Thymus (tissue), 11 donors: ENCODE data around the gene TBX20. TPM values are rescaled to one million over a fixed set of nuclear protein-coding genes. Genes with fewer than 3 reads are reported as not detected.

Experiments
- DNase-seq, 9 donors: peaks; one replicate each; pipeline ENCODE4 v3.0.0-alpha.2; 2013; ENCODE audit warnings: low spot score in 9 of 9, low read depth in 6 of 9, missing footprints in 1 of 9
- H3K27ac ChIP-seq, 2 donors: one replicate each; pipeline ENCODE4 v1.5.1; 2013; ENCODE audit warnings: control low read depth in 1 of 2, low read depth in 1 of 2, low read length in 1 of 2, mild to moderate bottlenecking in 1 of 2, moderate library complexity in 1 of 2
- H3K27me3 ChIP-seq, 2 donors: one replicate each; pipeline ENCODE4 v1.5.1; 2013; ENCODE audit warnings: low read length in 1 of 2; ENCODE audit not compliant: control insufficient read depth in 2 of 2, insufficient read depth in 1 of 2
- H3K36me3 ChIP-seq, 2 donors: one replicate each; pipeline ENCODE4 v1.5.1; 2013; ENCODE audit warnings: low read length in 1 of 2, mild to moderate bottlenecking in 1 of 2, moderate library complexity in 1 of 2; ENCODE audit not compliant: control insufficient read depth in 2 of 2, insufficient read depth in 2 of 2
- H3K4me1 ChIP-seq, 2 donors: one replicate each; pipeline ENCODE4 v1.5.1; 2013; ENCODE audit warnings: low read length in 2 of 2; ENCODE audit not compliant: control insufficient read depth in 2 of 2, insufficient read depth in 2 of 2
- H3K4me3 ChIP-seq, 2 donors: one replicate each; pipeline ENCODE4 v1.5.1; 2013; ENCODE audit warnings: low read length in 2 of 2, control low read depth in 1 of 2, mild to moderate bottlenecking in 1 of 2
- H3K9me3 ChIP-seq, 2 donors: one replicate each; pipeline ENCODE4 v1.5.1; 2013; ENCODE audit warnings: low read length in 1 of 2, mild to moderate bottlenecking in 1 of 2; ENCODE audit not compliant: control insufficient read depth in 2 of 2, insufficient read depth in 1 of 2
- whole genome bisulfite sequencing: extraction: QIAGEN DNeasy Blood & Tissue Kit; methylation state at CpG from one replicate; pipeline ENCODE4 v1.1.7; 2013; 5-methylcytosine and 5-hydroxymethylcytosine counted together
- polyA plus RNA-seq: library from polyadenylated mRNA; stranded (reverse); fragments of 200-250 nt; gene quantifications from one replicate; pipeline ENCODE4 v1.2.3, GENCODE V29; 2013
- total RNA-seq: library from RNA; stranded (reverse); fragments of 120-200 nt; gene quantifications from one replicate; pipeline ENCODE4 v1.2.4, GENCODE V29; 2013
- donor health status: healthy.

Gene TBX20
- total and polyA plus RNA-seq, 2 donors = 0.09 TPM; not detected in 1

DNA sequence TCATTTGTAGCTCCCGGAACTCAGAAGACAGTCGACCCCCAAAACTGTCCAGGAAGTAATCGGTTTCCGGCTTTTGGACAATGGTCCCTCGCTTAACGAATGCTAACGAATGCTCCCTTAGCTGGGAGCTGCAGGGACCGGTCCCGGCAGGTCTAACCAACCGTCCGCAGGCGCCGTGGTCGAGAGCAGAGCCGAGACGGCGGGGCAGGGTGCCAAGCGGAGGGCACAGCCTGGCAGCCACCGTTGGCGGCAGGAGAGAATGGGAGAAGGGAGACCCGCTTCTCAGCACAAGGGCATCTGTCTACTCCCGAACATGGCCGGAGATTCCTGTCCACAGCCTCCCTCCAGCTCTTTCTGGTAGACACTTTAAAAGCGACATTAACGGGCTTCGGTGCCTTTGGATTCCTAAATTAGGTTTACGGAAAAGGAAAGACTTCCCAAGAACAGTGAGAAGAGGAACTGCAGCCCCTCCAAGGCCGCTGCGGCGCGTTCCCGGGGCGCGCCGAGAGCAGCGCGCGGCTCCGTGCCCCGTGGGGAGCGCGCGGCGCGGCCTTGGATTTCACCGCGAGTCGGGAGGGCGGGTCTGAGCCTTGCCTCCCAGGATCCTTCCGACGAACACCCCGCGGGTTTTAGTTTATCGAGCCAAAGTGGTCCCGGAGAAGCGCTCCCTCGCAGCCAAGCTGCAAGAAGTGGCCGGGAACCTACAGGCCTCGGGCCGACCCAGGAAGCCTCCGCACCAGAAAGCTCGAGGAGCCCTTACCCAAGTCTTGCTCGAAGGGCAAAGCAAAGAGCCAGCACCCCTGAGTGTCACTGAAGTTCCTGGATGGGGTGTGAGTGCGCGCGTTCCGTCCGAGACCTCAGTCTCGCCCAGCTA is 3.6 kb upstream of the TBX20 start:
- Histone ChIP-seq H3K4me3 (no peak overlapping the region), H3K4me1 (peaks cover 7 to 17% of the 10 kb centered on the region in 2 donors), H3K27me3 (peaks cover 94 to 100% of the 10 kb centered on the region in 2 donors), H3K9me3 (peaks cover 3 to 18% of the 10 kb centered on the region in 2 donors), H3K27ac (no peak overlapping the region), H3K36me3 (no peaks in the 10 kb centered on the region)
- 4% methylated on average over 69 of the region's 69 CpGs for WGBS
- DNase-seq = no peak

DNA sequence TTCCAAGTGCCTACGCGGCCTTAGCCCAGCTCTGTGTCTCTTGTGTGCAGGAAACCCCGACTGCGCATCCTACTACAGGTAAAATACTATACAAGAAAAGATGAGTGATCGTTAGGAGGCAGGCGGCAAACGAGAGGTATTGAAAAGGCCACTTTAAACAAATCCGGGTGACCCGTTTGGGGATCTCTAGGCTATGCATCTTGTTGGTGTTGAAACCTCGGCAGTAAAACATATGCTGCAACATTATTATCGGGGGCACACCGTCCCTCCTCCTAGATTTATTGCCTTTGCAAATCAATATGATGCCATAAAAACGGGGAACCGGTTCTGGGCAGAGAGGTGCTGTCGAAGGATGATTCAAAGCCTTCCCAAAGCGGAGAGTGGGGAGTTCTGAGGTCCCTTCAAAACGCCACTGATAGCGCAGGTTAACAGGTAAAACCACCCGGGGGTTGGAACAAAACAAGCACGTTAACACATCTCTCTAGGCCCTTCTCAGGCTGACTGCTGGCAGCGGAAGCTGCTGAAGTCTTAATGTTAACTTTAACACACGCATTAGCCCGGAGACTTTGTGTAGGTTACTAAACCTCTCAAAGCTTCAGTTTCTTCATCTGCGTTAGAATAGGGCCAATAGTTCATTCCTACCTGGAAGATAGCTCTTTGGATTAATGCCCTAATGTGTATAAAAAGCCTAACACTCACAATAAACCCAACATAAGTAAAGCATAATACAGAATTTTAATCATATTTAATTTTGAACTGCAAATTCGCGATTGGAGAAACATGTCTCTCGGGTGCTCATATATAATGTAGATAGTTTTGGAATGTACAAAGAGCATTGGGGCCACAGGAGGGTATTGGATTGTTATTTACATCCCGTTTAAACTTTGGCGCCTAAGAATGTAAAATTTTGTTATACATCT is 2.6 kb upstream of the TBX20 start:
- Histone ChIP-seq H3K27ac (no peak overlapping the region), H3K4me3 (no peak overlapping the region), H3K27me3 (peaks cover 91 to 100% of the 10 kb centered on the region in 2 donors), H3K9me3 (peaks cover 3 to 12% of the 10 kb centered on the region in 2 donors), H3K36me3 (no peaks in the 10 kb centered on the region), H3K4me1 (peaks cover 7 to 17% of the 10 kb centered on the region in 2 donors)
- DNase-seq = no peak
- 11% methylated on average over 29 of the region's 29 CpGs for WGBS

DNA sequence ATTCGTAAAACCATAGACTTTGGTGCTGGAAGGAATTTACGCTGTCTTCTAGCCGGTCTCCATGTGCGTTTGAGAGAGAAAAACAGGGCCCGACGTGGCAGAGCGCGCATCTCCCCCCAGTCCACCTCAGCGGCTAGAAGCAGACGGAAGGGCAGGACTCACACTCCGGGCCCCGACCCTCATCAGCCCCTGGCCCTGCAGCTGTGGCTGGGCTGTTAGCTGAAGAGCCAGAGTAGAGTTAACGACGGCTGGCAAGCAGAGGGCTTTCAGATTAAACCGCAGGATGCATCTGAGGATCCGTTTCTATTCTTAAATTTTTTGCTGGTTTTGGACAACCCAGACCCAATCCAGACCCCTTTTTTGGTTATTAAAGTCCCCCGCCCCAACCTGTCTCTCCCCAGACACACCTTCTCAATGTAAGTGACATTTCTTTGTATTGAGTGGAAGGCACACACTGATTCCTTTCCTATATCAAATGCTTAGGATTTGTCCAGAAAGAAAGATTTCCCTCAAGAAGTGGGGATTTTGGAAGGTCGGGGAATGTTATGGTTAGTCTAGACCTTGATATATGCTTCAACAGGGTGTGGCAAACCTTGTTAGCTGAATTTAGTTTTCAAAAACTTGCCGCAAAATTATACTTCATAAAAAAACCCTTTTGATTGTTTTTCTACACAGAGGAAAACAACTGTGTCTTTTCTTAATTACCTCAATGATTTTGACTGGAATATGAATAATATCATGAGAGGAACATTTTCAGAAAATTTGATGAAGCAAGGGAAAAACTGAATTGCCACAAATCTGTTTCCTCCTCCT is 1.7 kb upstream of the TBX20 start:
- H3K9me3 ChIP-seq = peaks cover 3 to 7% of the 10 kb centered on the region in 2 donors
- DNase-seq = no peak
- H3K4me1 ChIP-seq = peaks cover 7 to 17% of the 10 kb centered on the region in 2 donors
- WGBS = 12% methylated on average over 19 of the region's 19 CpGs
- H3K27ac ChIP-seq = no peak overlapping the region
- H3K4me3 ChIP-seq = no peak overlapping the region
- H3K27me3 ChIP-seq = peaks cover 87 to 99% of the 10 kb centered on the region in 2 donors
- H3K36me3 ChIP-seq = no peaks in the 10 kb centered on the region

DNA sequence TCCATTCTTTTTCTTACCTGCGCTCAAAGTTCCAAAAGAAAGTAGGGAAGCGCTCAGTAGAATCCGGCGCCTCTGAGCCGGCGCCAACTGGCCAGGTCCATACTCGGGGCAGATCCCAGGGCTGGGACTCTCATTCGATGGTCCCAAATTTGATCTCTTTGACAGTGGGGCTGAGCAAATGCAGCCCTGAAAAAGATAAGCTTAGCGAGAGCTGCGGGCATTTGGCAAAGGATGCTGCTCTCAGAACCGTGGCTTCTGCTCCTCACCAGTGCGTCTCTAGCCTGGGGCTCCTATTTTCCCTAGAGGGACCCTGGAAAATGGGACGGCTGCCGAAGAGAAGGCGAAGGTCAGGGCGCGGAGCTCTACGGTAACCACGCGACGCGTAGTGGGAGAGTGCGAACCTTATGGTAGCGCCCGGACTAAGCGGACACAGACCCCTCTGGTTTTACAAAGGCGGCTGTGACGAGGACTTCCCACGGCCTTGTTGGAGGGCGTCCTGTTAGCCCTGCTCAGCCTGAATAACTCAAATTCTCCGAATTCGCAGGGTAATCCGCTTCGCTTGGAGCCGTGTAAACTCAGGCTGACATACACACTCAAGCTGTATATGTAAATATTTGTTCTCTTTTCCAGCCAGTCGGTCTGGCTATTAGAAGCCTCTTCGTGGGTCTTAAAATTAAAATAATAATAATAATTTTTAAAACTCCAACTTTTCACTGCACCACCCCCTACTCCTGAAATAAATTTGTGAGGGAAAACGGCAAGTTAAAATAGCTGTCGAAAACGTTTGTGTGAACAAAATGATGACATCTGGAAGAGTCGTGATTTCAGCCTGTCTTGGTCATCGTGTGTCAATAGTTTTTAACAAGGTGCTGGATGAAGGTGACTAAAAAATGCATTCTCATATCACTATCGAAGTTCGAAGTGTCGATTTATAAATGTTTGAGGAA is 869 bp upstream of the TBX20 start:
- DNase-seq = no peak
- Histone ChIP-seq H3K27ac (no peak overlapping the region), H3K9me3 (peaks cover 3 to 7% of the 10 kb centered on the region in 2 donors), H3K27me3 (peaks cover 87 to 99% of the 10 kb centered on the region in 2 donors), H3K4me3 (peak overlapping the region; percentile 46 to 60), H3K4me1 (peaks cover 7 to 17% of the 10 kb centered on the region in 2 donors), H3K36me3 (no peaks in the 10 kb centered on the region)
- 14% methylated on average over 45 of the region's 45 CpGs for WGBS

DNA sequence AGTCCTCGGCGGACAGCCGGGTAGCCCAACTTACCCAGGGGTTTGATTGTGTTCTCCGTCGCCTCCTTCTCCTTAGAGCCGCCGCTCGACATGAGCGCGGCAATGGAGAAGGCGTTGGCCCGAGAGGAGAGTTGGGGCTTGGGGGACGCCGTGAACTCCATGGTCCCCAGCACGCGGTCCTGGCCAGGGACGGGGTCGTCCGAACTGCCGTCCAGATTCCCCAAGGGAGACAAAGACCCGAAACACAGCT is 515 bp downstream of the TBX20 start:
- H3K4me1 ChIP-seq = peaks cover 7 to 17% of the 10 kb centered on the region in 2 donors

DNA sequence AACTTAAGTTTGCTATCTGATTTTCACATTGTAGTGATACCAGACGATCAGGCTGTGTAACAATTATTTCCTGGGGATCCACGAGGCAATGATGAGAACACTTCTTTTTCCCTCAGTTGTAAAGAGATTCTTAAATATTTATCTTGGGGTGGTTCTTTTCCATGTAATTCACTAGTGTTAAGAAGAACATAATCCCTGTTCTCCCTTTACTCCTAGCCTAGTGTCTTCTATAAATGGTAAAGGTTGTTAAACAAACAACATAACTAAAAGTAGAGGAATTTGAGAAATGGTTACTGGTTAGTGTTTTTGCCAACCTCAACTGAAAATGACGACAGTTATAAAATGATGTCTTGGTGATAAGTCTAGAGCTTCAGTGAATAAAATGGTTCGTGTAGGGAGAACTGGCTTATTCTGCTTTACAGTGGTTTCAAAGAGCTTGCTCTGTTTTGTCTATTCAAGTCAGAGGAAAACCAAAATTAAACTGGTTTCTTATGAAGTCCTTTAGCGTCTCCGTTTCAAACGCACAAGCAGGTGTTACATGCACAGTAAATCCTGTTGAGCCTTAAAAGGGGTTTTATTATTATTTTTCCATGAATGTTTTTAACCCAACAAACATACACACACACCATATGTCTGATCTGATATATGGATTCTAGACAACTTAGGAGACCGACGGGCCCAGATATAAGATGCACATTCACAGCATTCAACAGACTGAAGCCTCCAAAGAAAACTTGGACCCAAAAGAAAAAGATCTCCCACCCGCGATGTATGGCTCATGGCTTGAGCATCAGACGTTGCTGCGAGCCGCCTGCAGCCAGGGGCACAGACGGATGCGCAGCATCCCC is 1.1 kb downstream of the TBX20 start:
- Histone ChIP-seq H3K27ac (no peak overlapping the region), H3K4me1 (peaks cover 7 to 17% of the 10 kb centered on the region in 2 donors), H3K27me3 (peaks cover 74 to 97% of the 10 kb centered on the region in 2 donors), H3K36me3 (no peaks in the 10 kb centered on the region), H3K4me3 (peak overlapping the region; percentile 46 to 60), H3K9me3 (peaks cover 2 to 7% of the 10 kb centered on the region in 2 donors)
- DNase-seq = no peak
- WGBS = 12% methylated on average over 16 of the region's 16 CpGs

More for the DNA sequence above, 515 bp downstream of the TBX20 start:
- Histone ChIP-seq H3K9me3 (peaks cover 2 to 7% of the 10 kb centered on the region in 2 donors), H3K27ac (no peak overlapping the region), H3K36me3 (no peaks in the 10 kb centered on the region), H3K27me3 (peaks cover 79 to 99% of the 10 kb centered on the region in 2 donors), H3K4me3 (peak overlapping the region; percentile 46 to 60)
- no peak for DNase-seq
- 9% methylated on average over 21 of the region's 21 CpGs for WGBS

DNA sequence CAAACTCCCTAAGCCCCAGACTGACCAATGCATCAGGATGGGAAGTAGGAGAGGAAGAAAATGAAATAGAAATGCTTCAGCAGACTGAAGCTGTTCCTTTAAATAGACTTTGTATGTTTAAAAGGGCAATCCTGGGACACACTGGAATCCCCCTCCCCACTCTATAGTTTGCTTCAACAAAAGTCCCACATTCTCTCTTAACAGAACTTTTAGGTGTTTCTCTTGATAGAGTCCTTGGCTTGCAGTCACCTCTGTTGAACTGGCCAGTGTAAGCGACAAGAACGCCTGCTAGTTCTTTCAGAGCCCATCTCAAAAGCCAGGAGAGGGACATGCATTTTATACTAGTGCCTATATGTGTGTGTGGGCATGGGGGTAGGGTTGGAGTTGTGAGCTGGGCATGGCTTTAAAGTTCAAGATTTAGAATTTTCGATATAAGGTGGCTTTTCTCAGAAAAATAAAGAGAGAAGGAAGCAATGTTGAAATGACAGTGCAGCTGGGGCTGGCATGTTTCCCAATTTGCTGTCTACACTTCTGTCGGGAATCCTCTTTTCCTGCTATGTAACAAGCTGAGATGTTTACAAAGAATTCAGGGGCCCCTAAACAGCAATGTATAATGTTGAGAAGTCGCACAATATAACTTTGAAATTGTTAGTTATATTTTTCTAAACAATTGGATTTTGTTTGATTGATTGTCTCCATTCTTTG is 2.1 kb downstream of the TBX20 start:
- 13% methylated on average over 5 of the region's 5 CpGs for WGBS
- Histone ChIP-seq H3K9me3 (peaks cover 2 to 7% of the 10 kb centered on the region in 2 donors), H3K4me1 (peaks cover 7 to 12% of the 10 kb centered on the region in 2 donors), H3K36me3 (no peaks in the 10 kb centered on the region), H3K27ac (no peak overlapping the region), H3K4me3 (no peak overlapping the region), H3K27me3 (peaks cover 63 to 91% of the 10 kb centered on the region in 2 donors)
- DNase-seq = no peak
